HG03342 (cell line): Measurements from ENCODE around the gene PRR30.

Source experiments
- ATAC-seq: cut with Tn5 transposase; IDR thresholded peaks from one replicate; pipeline ENCODE4 v1.9.1; 2021; ENCODE audit warnings: mild to moderate bottlenecking, moderate library complexity; ENCODE audit not compliant: unreplicated experiment

Gene PRR30

GRCh38 chr2:27155069-27155520, 15.9 kb upstream of the PRR30 start:
- ATAC-seq: no peak

- ATAC-seq: no peak
These were observed 15.3 kb upstream of the PRR30 start for GRCh38 chr2:27154488-27154887.

GRCh38 chr2:27152796-27153464, 13.7 kb upstream of the PRR30 start:
- no peak for ATAC-seq

- no peak for ATAC-seq
These were observed 13.0 kb upstream of the PRR30 start for GRCh38 chr2:27152102-27152795.

GRCh38 chr2:27150639-27151230, 11.5 kb upstream of the PRR30 start:
- no peak for ATAC-seq

GRCh38 chr2:27149570-27150405, 10.6 kb upstream of the PRR30 start:
- no peak for ATAC-seq

GRCh38 chr2:27148801-27149439, 9.7 kb upstream of the PRR30 start, which contains the start of gene TCF23:
Gene TCF23, plus strand, starts transcription at chr2:27149004. Its CDS starts 130 bp downstream, at chr2:27149134.
- ATAC-seq: no peak

GRCh38 chr2:27147935-27148334, 8.7 kb upstream of the PRR30 start:
- no peak for ATAC-seq

- no peak for ATAC-seq
These were observed 6.5 kb upstream of the PRR30 start for GRCh38 chr2:27145682-27146081.

GRCh38 chr2:27143285-27143684, 4.1 kb upstream of the PRR30 start:
- ATAC-seq: no peak

GRCh38 chr2:27138111-27138510, 1.1 kb downstream of the PRR30 start:
- ATAC-seq: no peak

- ATAC-seq: no peak
These were observed 1.8 kb downstream of the PRR30 start for GRCh38 chr2:27137322-27137935.

GRCh38 chr2:27136751-27137150, 2.5 kb downstream of the PRR30 start:
- no peak for ATAC-seq

- no peak for ATAC-seq
These were observed 3.7 kb downstream of the PRR30 start for GRCh38 chr2:27135478-27135955.

GRCh38 chr2:27134781-27135477, 4.3 kb downstream of the PRR30 start:
- no peak for ATAC-seq

- ATAC-seq: peak; percentile 85
These were observed 5.1 kb downstream of the PRR30 start, which contains the start of gene PREB for GRCh38 chr2:27133905-27134780. Gene PREB, minus strand, starts transcription at chr2:27134636. Its CDS starts 215 bp downstream, at chr2:27134421.

GRCh38 chr2:27133195-27133875, 5.9 kb downstream of the PRR30 start:
- no peak for ATAC-seq

GRCh38 chr2:27131429-27131828, 7.8 kb downstream of the PRR30 start:
- no peak for ATAC-seq
